ENCODE data around the gene GPR158.

GPR158 gene

GRCh38 chr10:25504306-25504705, 329.5 kb downstream of the GPR158 start:
- ATAC-seq (ENCODE audit: insufficient read depth, low read depth), result no peak
- TF ChIP-seq EZH2 (IDR thresholded peaks at IDR 0.05; ENCODE audit: borderline replicate concordance, low read depth, low read length, severe bottlenecking), result no peak
- Histone ChIP-seq H3K36me3 (ENCODE audit: insufficient read depth, low read length) (no peaks in the 10 kb centered on the region), H3K4me1 (ENCODE audit: insufficient read depth, low read length) (no peaks in the 10 kb centered on the region), H3K4me2 (ENCODE audit: insufficient read depth, low read length) (no peak overlapping the region), H4K20me1 (ENCODE audit: insufficient read depth, low read length) (no peaks in the 10 kb centered on the region), H3K27me3 (ENCODE audit: insufficient read depth, low read length, poor library complexity) (peaks cover 6% of the 10 kb centered on the region), H3K9ac (ENCODE audit: low read depth, low read length) (no peak overlapping the region), H2AFZ (ENCODE audit: low read depth, low read length) (no peak overlapping the region), H3K27ac (ENCODE audit: low read length) (no peak overlapping the region), H3K4me3 (ENCODE audit: low read depth in 1 of 2, low read length in 2 of 2) (no peak overlapping the region), H3K79me2 (ENCODE audit: insufficient read depth, low read length) (no peaks in the 10 kb centered on the region), H3K9me3 (ENCODE audit: insufficient read depth, low read length, severe bottlenecking) (no peaks in the 10 kb centered on the region)
- no peak for DNase-seq

GRCh38 chr10:25504838-25505237, 330.0 kb downstream of the GPR158 start:
- Histone ChIP-seq H3K4me2 (ENCODE audit: insufficient read depth, low read length) (no peak overlapping the region), H3K27ac (ENCODE audit: low read length) (no peak overlapping the region), H3K4me3 (ENCODE audit: low read depth in 1 of 2, low read length in 2 of 2) (no peak overlapping the region), H3K9me3 (ENCODE audit: insufficient read depth, low read length, severe bottlenecking) (no peaks in the 10 kb centered on the region), H2AFZ (ENCODE audit: low read depth, low read length) (no peak overlapping the region), H4K20me1 (ENCODE audit: insufficient read depth, low read length) (no peaks in the 10 kb centered on the region), H3K36me3 (ENCODE audit: insufficient read depth, low read length) (no peaks in the 10 kb centered on the region), H3K27me3 (ENCODE audit: insufficient read depth, low read length, poor library complexity) (peaks cover 3% of the 10 kb centered on the region), H3K9ac (ENCODE audit: low read depth, low read length) (no peak overlapping the region), H3K4me1 (ENCODE audit: insufficient read depth, low read length) (no peaks in the 10 kb centered on the region), H3K79me2 (ENCODE audit: insufficient read depth, low read length) (no peaks in the 10 kb centered on the region)
- no peak for DNase-seq
- TF ChIP-seq, protein P1, sequence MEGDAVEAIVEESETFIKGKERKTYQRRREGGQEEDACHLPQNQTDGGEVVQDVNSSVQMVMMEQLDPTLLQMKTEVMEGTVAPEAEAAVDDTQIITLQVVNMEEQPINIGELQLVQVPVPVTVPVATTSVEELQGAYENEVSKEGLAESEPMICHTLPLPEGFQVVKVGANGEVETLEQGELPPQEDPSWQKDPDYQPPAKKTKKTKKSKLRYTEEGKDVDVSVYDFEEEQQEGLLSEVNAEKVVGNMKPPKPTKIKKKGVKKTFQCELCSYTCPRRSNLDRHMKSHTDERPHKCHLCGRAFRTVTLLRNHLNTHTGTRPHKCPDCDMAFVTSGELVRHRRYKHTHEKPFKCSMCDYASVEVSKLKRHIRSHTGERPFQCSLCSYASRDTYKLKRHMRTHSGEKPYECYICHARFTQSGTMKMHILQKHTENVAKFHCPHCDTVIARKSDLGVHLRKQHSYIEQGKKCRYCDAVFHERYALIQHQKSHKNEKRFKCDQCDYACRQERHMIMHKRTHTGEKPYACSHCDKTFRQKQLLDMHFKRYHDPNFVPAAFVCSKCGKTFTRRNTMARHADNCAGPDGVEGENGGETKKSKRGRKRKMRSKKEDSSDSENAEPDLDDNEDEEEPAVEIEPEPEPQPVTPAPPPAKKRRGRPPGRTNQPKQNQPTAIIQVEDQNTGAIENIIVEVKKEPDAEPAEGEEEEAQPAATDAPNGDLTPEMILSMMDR (IDR thresholded peaks at IDR 0.05; ENCODE audit: borderline replicate concordance, extremely low read depth, low read length, poor library complexity, severe bottlenecking), result no peak
- no peak for TF ChIP-seq EZH2 (IDR thresholded peaks at IDR 0.05; ENCODE audit: borderline replicate concordance, low read depth, low read length, severe bottlenecking)
- ATAC-seq (ENCODE audit: insufficient read depth, low read depth), result no peak

DNA sequence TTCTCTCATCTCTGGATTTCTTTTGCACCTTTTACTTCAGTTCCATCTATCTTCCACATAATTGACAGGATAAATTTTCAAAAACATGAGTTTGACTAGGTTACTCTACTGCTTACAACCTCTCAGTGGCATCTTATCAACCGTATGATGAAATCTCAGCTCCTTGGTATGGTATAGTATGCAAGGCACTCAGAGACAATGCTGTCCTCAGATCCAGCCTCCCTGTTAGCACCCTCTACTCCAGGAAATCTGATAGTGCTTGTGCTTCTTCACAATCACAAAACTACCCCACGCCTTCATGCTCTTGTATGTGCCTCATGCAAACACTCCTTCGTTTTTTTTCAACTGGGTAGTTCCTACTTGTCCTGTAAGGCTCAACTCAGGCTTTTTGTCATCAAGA, 330.7 kb downstream of the GPR158 start:
- Histone ChIP-seq H3K4me2 (ENCODE audit: insufficient read depth, low read length) (no peak overlapping the region), H3K9ac (ENCODE audit: low read depth, low read length) (no peak overlapping the region), H3K27me3 (ENCODE audit: insufficient read depth, low read length, poor library complexity) (peaks cover 2% of the 10 kb centered on the region), H4K20me1 (ENCODE audit: insufficient read depth, low read length) (no peaks in the 10 kb centered on the region), H3K4me1 (ENCODE audit: insufficient read depth, low read length) (no peaks in the 10 kb centered on the region), H2AFZ (ENCODE audit: low read depth, low read length) (no peak overlapping the region), H3K36me3 (ENCODE audit: insufficient read depth, low read length) (no peaks in the 10 kb centered on the region), H3K79me2 (ENCODE audit: insufficient read depth, low read length) (no peaks in the 10 kb centered on the region), H3K27ac (ENCODE audit: low read length) (no peak overlapping the region), H3K4me3 (ENCODE audit: low read depth in 1 of 2, low read length in 2 of 2) (no peak overlapping the region), H3K9me3 (ENCODE audit: insufficient read depth, low read length, severe bottlenecking) (no peaks in the 10 kb centered on the region)
- ATAC-seq (ENCODE audit: insufficient read depth, low read depth) (no peak), DNase-seq (no peak)
- TF ChIP-seq, protein P1 (IDR thresholded peaks at IDR 0.05; ENCODE audit: borderline replicate concordance, extremely low read depth, low read length, poor library complexity, severe bottlenecking), result no peak
- no peak for TF ChIP-seq EZH2 (IDR thresholded peaks at IDR 0.05; ENCODE audit: borderline replicate concordance, low read depth, low read length, severe bottlenecking)

DNA sequence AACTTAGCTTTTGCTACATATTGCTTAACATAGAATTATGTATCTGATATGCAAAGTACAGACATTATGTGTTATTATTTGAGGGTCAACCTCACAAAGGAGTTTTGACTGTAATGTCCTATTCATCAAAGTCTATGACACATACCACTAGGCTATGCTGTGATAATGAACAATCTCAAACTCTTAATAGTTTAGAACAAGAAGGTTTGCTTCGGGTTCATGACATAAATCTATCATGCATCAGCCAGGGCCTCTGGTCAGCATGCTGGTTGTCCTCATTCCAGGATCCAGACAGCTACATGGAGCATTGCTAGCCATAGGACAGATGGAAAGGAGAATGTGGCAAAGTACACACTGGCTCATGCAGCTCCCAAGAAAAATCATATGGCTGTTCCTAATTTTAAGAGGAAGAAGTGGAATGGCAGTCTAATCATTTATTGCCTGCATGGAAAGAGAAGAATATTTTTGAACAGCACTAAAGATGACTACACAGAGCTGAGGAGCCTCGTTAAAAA, 332.1 kb downstream of the GPR158 start:
- DNase-seq, result no peak
- H3K4me3 ChIP-seq (ENCODE audit: low read depth in 1 of 2, low read length in 2 of 2), result no peak overlapping the region
- no peaks in the 10 kb centered on the region for H3K4me1 ChIP-seq (ENCODE audit: insufficient read depth, low read length)
- H2AFZ ChIP-seq (ENCODE audit: low read depth, low read length), result no peak overlapping the region
- no peaks in the 10 kb centered on the region for H3K36me3 ChIP-seq (ENCODE audit: insufficient read depth, low read length)
- no peaks in the 10 kb centered on the region for H3K79me2 ChIP-seq (ENCODE audit: insufficient read depth, low read length)
- no peak for ATAC-seq (ENCODE audit: insufficient read depth, low read depth)
- H3K27me3 ChIP-seq (ENCODE audit: insufficient read depth, low read length, poor library complexity), result no peaks in the 10 kb centered on the region
- H3K9me3 ChIP-seq (ENCODE audit: insufficient read depth, low read length, severe bottlenecking), result no peaks in the 10 kb centered on the region
- TF ChIP-seq EZH2 (IDR thresholded peaks at IDR 0.05; ENCODE audit: borderline replicate concordance, low read depth, low read length, severe bottlenecking), result no peak
- H3K4me2 ChIP-seq (ENCODE audit: insufficient read depth, low read length), result no peak overlapping the region
- no peaks in the 10 kb centered on the region for H4K20me1 ChIP-seq (ENCODE audit: insufficient read depth, low read length)
- H3K27ac ChIP-seq (ENCODE audit: low read length), result no peak overlapping the region
- H3K9ac ChIP-seq (ENCODE audit: low read depth, low read length), result no peak overlapping the region
